Activated CD8-positive, alpha-beta memory T cell treated with anti-CD3 and anti-CD28 coated beads for 4 hours (primary cell): ENCODE results near the gene DERL3.
"Not testable (repeated sequence)": the region's sequence is repeated elsewhere in the genome, so short reads cannot be mapped to it uniquely, and the experiment has no call there.

Experiments used
- DNase-seq, 2 donors: peaks; one replicate each; pipeline ENCODE4 v3.0.0-alpha.2; 2020; ENCODE audit warnings: low read depth in 2 of 2

DERL3 gene

GRCh38 chr22:23838681-23839468 lies at the start of gene DERL3:
TSS of gene DERL3 (minus strand) at chr22:23839006. CDS start at chr22:23838987, 19 bp downstream.
- DNase-seq, result peak; percentile 91 to 92

DNA sequence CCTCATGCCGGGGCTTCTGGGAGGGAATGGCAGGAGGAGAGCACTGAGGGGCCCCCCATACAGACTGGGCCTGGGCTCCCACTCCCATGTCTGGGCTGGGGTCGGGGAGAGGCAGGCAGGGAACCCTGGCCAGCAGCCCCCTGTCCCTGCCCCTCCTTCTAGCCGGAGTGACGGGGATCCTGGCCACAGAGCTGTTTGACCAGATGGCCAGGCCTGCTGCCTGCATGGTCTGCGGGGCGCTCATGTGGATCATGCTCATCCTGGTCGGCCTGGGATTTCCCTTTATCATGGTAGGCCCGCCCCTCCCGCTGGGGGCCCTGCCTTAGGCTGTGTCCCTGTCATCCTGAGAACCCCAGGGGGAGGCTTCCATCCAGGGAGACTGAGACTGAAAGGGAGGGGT lies 45.3 kb upstream of the DERL3 start:
- no peak for DNase-seq

DNA sequence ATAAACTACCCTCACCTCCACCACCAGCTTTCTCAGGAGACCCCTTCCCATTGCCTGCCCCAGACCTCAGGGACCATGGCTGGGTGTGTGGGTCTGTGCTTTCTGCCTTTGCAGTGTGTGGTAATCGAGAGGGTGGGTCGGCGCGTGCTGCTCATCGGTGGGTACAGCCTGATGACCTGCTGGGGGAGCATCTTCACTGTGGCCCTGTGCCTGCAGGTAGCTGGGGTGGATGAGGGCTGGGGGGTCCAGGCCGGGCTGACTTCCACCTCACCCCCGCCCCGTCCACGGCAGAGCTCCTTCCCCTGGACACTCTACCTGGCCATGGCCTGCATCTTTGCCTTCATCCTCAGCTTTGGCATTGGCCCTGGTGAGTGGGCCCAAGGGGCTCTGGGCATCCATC lies 44.9 kb upstream of the DERL3 start:
- DNase-seq, result no peak

GRCh38 chr22:23882370-23882769 lies 43.6 kb upstream of the DERL3 start:
- DNase-seq, result no peak

GRCh38 chr22:23878219-23878618 lies 39.4 kb upstream of the DERL3 start:
- DNase-seq, result no peak

DNA sequence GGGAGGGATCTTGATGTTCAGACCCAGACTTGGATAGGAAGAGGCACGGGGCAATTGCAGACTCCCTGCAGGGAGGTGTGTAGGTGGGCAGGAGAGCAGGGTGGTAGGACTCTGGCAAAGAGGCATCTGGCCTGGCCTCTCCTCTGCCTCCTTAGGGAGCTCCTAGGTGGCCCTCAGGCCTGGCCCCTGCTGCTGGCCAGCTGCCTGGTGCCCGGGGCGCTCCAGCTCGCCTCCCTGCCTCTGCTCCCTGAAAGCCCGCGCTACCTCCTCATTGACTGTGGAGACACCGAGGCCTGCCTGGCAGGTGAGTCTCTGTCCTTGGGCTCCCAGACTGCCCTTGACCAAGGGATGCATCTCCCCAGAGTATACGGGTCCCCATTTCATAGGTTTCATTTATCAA lies 38.8 kb upstream of the DERL3 start:
- DNase-seq, result no peak

GRCh38 chr22:23875801-23876200 lies 37.0 kb upstream of the DERL3 start:
- DNase-seq, result no peak

- DNase-seq, result no peak
Observed at GRCh38 chr22:23874871-23875270, 36.1 kb upstream of the DERL3 start.

- DNase-seq, result no peak
Observed at GRCh38 chr22:23868580-23868979, 29.8 kb upstream of the DERL3 start.

DNA sequence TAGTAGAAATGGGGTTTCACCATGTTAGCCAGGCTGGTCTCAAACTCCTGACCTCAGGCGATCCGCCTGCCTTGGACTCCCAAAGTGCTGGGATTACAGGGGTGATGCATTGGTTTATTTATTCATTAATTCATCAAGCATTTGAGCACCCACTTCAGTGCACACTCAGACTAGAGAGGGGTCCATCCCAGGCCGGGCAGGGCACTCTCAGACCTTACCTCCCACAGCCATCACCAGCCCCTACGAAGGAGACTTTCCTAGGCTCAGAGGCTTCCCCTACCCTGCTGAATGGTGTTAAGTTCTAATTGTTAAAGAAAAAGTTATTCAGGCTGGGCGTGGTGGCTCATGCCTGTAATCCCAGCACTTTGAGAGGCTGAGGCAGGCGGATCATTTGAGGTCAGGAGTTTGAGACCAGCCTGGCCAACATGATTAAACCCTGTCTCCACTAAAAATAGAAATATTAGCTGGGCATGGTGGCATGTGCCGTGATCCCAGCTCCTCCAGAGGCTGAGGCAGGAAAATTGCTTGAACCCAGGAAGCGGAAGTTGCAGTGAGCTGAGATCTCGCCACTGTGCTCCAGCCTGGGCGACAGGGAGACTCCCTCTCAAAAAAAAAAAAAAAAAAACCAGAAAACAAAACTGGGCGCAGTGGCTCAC lies 25.8 kb upstream of the DERL3 start:
- DNase-seq, result not testable (repeated sequence)

DNA sequence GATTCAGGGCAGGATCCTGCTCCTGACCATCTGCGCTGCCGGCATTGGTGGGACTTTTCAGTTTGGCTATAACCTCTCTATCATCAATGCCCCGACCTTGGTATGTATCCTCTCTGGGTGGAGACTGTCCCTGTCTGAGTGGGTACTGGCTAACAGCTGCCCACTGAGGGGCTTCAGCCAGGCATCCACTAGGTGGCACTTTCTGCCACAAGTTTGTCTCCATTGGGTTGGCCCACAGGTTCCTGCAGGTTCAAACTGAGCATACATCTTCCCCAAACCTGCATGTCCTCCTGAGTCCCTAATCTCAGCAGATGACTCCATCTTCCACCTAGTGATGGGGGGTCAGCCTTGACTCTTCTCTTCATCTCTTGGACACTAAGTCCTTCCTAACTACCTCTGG lies 23.3 kb upstream of the DERL3 start:
- no peak for DNase-seq

DNA sequence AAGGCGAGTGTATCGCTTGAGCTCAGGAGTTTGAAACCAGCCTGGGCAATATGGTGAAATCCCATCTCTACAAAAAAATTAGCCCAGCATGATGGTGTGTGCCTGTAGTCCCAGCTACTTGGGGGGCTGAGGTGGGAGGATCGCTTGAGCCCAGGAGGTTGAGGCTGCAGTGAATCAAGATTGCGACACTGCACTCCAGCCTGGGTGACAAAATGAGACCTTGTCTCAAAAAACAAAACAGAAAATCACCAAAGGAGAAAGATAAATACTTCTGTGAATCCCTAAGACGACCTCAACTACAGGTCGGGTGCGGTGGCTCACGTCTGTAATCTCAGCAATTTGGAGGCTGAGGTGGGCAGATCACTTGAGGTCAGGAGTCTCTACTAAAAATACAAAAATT lies 21.4 kb upstream of the DERL3 start:
- not testable (repeated sequence) for DNase-seq

- DNase-seq, result no peak
Observed at GRCh38 chr22:23859201-23859600, 20.4 kb upstream of the DERL3 start.

- DNase-seq, result no peak
Observed at GRCh38 chr22:23858484-23858815, 19.6 kb upstream of the DERL3 start.

- peak; percentile 86 to 89 for DNase-seq
Observed at GRCh38 chr22:23857606-23858483, 19.0 kb upstream of the DERL3 start, which contains the start of gene SLC2A11. TSS of gene SLC2A11 (plus strand) at chr22:23857875. CDS start at chr22:23858000, 125 bp downstream.

GRCh38 chr22:23856721-23857605 lies 18.2 kb upstream of the DERL3 start:
- no peak for DNase-seq

GRCh38 chr22:23850136-23850611 lies 11.4 kb upstream of the DERL3 start:
- no peak for DNase-seq

GRCh38 chr22:23849009-23850006 lies 10.5 kb upstream of the DERL3 start:
- peak; percentile 57 to 66 for DNase-seq

DNA sequence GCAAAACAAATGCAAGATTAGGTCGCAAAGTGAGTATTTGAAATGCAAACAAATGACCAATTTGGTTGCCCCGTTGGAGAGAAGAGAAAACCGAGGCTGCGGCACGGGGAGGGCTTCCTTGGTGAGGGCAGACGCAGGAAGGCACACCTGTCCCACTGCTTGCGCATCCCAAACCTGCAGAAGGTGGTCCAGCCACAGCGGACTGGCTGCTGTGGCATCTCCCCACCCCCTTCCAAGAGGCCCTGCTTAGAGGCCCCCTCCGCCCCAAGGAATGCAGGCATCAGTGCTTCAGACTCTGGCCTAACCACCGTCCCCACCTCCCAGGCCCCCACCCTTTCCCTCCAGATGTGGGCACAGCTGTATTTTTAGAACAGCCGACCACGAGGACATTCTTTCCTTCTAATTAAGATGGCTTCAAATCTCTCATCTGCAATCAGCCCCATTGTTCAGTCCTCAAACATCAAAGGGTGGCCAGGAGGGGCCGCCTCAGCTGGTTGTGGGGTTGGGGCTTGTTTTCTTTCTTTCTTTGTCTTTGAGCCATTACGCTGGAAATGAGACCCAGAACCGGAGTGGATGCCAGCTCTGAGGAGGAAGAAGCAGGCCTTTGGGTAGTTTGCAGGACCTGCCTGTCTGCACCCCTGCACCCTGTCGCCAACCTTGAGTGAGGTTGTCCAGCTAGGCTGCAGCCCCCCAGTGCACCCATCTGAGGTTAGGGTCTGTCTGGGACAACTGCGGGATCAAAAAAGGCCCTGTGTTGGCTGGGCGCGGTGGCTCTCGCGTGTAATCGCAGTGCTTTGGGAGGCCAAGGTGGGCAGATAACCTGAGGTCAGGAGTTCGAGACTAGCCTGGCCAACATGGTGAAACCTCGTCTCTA lies 9.4 kb upstream of the DERL3 start:
- DNase-seq, result no peak
